HepG2 (cell line): ENCODE data around the gene APH1B. TPM values are rescaled to one million over a fixed set of nuclear protein-coding genes. Genes with fewer than 3 reads are reported as not detected.

Experiments
- ATAC-seq: fragments of 200-7000 bp; cut with Tn5 transposase; 3 replicates; pipeline ENCODE4 v1.9.1; 2020; ENCODE audit warnings: mild to moderate bottlenecking, moderate library complexity
- BruUV-seq: library from RNA; stranded (reverse); fragments of 400-500 nt; replicated peaks from 2 replicates; lab custom pipeline; 2021; lab: Mats Ljungman, UMichigan
- CTCF ChIA-PET: fragments of 300-600 bp; formaldehyde crosslinking; extraction: SDS; loops from one replicate; lab custom pipeline; 2021; ENCODE audit warnings: low total read pairs, inconsistent platforms, low intra/inter-chr PET ratio; lab: Yijun Ruan, JAX
- POLR2A ChIA-PET: fragments of 350-600 bp; sonication (Branson Sonifier 250); formaldehyde crosslinking; loops from one replicate; lab custom pipeline; 2020; ENCODE audit warnings: antibody characterized with exemption, inconsistent platforms; lab: Yijun Ruan, JAX
- DNase-seq: peaks from one replicate; pipeline ENCODE4 v3.0.0-alpha.2; 2015; ENCODE audit warnings: low spot score
- FAIRE-seq: peaks from 3 replicates; lab custom pipeline; 2011; peaks lifted over from hg19 to GRCh38; lab: Jason Lieb, UNC
- H2AFZ ChIP-seq: one replicate; pipeline ENCODE4 v1.6.1; 2011; ENCODE audit warnings: low read length, inconsistent platforms
- H3K27ac ChIP-seq: fragments of 300-600 bp; 3 replicates; pipeline ENCODE4 v1.8.0; 2011; ENCODE audit warnings: mixed run types, mild to moderate bottlenecking, mixed read lengths, low read length, inconsistent platforms; ENCODE audit not compliant: insufficient read depth; ENCODE audit errors: extremely low read length
- H3K27me3 ChIP-seq, 2 experiments: fragments of 200-600 bp in 1 of 2; 2 replicates in 1 of 2; 3 replicates in 1 of 2; pipeline versions ENCODE4 v1.6.0 to v1.8.0; 2011; ENCODE audit warnings: low read length in 2 of 2, mild to moderate bottlenecking in 2 of 2, moderate library complexity in 2 of 2, inconsistent platforms in 1 of 2; ENCODE audit not compliant: insufficient read depth in 2 of 2, control insufficient read depth in 1 of 2
- H3K36me3 ChIP-seq, 2 experiments: fragments of 200-600 bp in 1 of 2; replicated peaks in 1 of 2; 2 replicates in 1 of 2; 3 replicates in 1 of 2; pipeline versions ENCODE4 v1.5.1 to v1.8.0; 2011; ENCODE audit warnings: low read length in 2 of 2, inconsistent platforms in 1 of 2; ENCODE audit not compliant: insufficient read depth in 2 of 2, control insufficient read depth in 1 of 2
- H3K4me1 ChIP-seq: 2 replicates; pipeline ENCODE4 v1.5.1; 2012; ENCODE audit warnings: low read length, inconsistent platforms; ENCODE audit not compliant: insufficient read depth
- H3K4me2 ChIP-seq: 2 replicates; pipeline ENCODE4 v1.6.0; 2011; ENCODE audit warnings: low read depth, low read length, inconsistent platforms
- H3K4me3 ChIP-seq, 3 experiments: fragments of 200-600 bp in 1 of 3; sonication (generic), shearing (Covaris generic) in 1 of 3; replicated peaks in 1 of 3; 2 replicates each; pipeline ENCODE4 v1.5.1; 2011 to 2016; ENCODE audit warnings: low read length in 3 of 3, inconsistent platforms in 2 of 3, low read depth in 2 of 3, mild to moderate bottlenecking in 2 of 3, control low read depth in 1 of 3, mixed read lengths in 1 of 3; ENCODE audit not compliant: insufficient read depth in 1 of 3
- H3K79me2 ChIP-seq: one replicate; pipeline ENCODE4 v1.6.1; 2011; ENCODE audit warnings: low read length, inconsistent platforms; ENCODE audit not compliant: insufficient read depth
- H3K9ac ChIP-seq: 2 replicates; pipeline ENCODE4 v1.6.0; 2011; ENCODE audit warnings: mild to moderate bottlenecking, low read depth, low read length, inconsistent platforms; ENCODE audit not compliant: insufficient read depth
- H3K9me3 ChIP-seq: 2 replicates; pipeline ENCODE4 v1.5.1; 2012; ENCODE audit warnings: mild to moderate bottlenecking, low read length
- H4K20me1 ChIP-seq: 2 replicates; pipeline ENCODE4 v1.6.0; 2011; ENCODE audit warnings: inconsistent platforms, mild to moderate bottlenecking, low read length, moderate library complexity; ENCODE audit not compliant: insufficient read depth
- KDM4B ChIP-seq: sonication (generic); formaldehyde crosslinking; IDR thresholded peaks from 2 replicates; pipeline ENCODE4 v1.4.0; 2020; ENCODE audit warnings: missing genetic modification reagents
- MBNL3 ChIP-seq: fragments of 250-450 bp; sonication (Bioruptor Pico); conservative IDR thresholded peaks from 2 replicates; pipeline ENCODE4 v1.8.0; 2022; ENCODE audit warnings: mild to moderate bottlenecking, inconsistent platforms
- SP2 ChIP-seq: sonication (generic); formaldehyde crosslinking; IDR thresholded peaks from 2 replicates; pipeline ENCODE4 v1.5.1; 2020; ENCODE audit warnings: mild to moderate bottlenecking, missing genetic modification reagents
- TFDP1 ChIP-seq: IDR thresholded peaks from 2 replicates; pipeline ENCODE4 v1.6.1; 2016; ENCODE audit warnings: missing compliant biosample characterization, missing genetic modification reagents, borderline replicate concordance
- ZBTB4 ChIP-seq: sonication (generic); formaldehyde crosslinking; IDR thresholded peaks from 2 replicates; pipeline ENCODE4 v1.4.0; 2020; ENCODE audit warnings: missing genetic modification reagents, mild to moderate bottlenecking, borderline replicate concordance
- ZNF160 ChIP-seq: sonication (generic); formaldehyde crosslinking; IDR thresholded peaks from 2 replicates; pipeline ENCODE4 v1.8.0; 2022; ENCODE audit warnings: mild to moderate bottlenecking, inconsistent platforms, missing genetic modification reagents
- ZNF207 ChIP-seq: fragments of 450-650 bp; IDR thresholded peaks from 2 replicates; pipeline ENCODE4 v1.6.1; 2016; ENCODE audit warnings: antibody characterized with exemption, borderline replicate concordance
- WGBS: methylation state at CpG from one replicate; pipeline ENCODE4 v1.1.6; 2017; ENCODE audit warnings: low lambda C conversion rate; 5-methylcytosine and 5-hydroxymethylcytosine counted together
- in situ Hi-C: cut with HindIII; loops from 2 replicates; pipeline ENCODE4 v1.10.0; 2017; ENCODE audit warnings: low pct_unique_long_range_greater_than_20kb; ENCODE audit not compliant: extremely low pct_ligation_motif_present
- intact Hi-C: fragments of 100-400 bp; cut with micrococcal nuclease; formaldehyde crosslinking; loops from one replicate; pipeline ENCODE4 v1.10.0; 2022; ENCODE audit not compliant: unreplicated experiment
- polyA plus RNA-seq, 8 experiments: library from polyadenylated mRNA; depleted of rRNA in 3 of 8; stranded (reverse) in 7 of 8; unstranded in 1 of 8; fragments of >200 nt; fragmentation: Illumina TruSeq in 4 of 8; extraction: Trizol in 4 of 8; gene quantifications; 2 replicates each; pipeline versions ENCODE4 v1.2.1 to v1.2.3, GENCODE V29; 2011 to 2016; ENCODE audit warnings: low read depth in 4 of 8, missing spikeins in 1 of 8, mixed read lengths in 1 of 8; ENCODE audit not compliant: insufficient read depth in 1 of 8
- total RNA-seq, 5 experiments: library from RNA; depleted of rRNA; stranded (reverse); fragments of >200 nt; fragmentation: Illumina TruSeq; extraction: Trizol; gene quantifications; 2 replicates each; pipeline ENCODE4 v1.2.3, GENCODE V29; 2016; ENCODE audit warnings: low read depth in 1 of 5

The APH1B gene
- total and polyA plus RNA-seq, 2 of the 13 experiments (the other 11 are each of a cell fraction or from before 2014, with no cell fraction given) = 0.45 to 1.00 TPM

- Histone ChIP-seq H3K27ac (no peak overlapping the region), H3K4me3 (no peak overlapping the region), H3K9ac (no peak overlapping the region), H3K79me2 (no peaks in the 10 kb centered on the region), H4K20me1 (no peaks in the 10 kb centered on the region), H3K4me2 (no peak overlapping the region), H3K36me3 (no peaks in the 10 kb centered on the region), H3K4me1 (peaks cover 9% of the 10 kb centered on the region), H3K9me3 (no peaks in the 10 kb centered on the region), H2AFZ (no peak overlapping the region), H3K27me3 (no peaks in the 10 kb centered on the region)
- no TSS peak for BruUV-seq
- DNase-seq (no peak), FAIRE-seq (no peak), ATAC-seq (no peak)
- POLR2A ChIA-PET = no interaction called here
- WGBS = 50% methylated on average over 7 of the region's 7 CpGs
- CTCF ChIA-PET = no interaction called here
- TF ChIP-seq ZNF207 (no peak), SP2 (CRISPR knock-in tag) (no peak), ZNF160 (CRISPR knock-in tag) (no peak), TFDP1 (CRISPR knock-in tag) (no peak), MBNL3 (no peak), KDM4B (CRISPR knock-in tag) (no peak), ZBTB4 (no peak)
- in situ Hi-C loops (loop anchor here (25.0 kb wide), 1 partner anchor 262 kb away; no protein-coding TSS in a partner anchor), intact Hi-C loops (no loop called here)
These were observed 22.7 kb downstream of the APH1B start for GRCh38 chr15:63299943-63300575.
